ENCODE measurements around the gene FTL.

Gene FTL

GRCh38 chr19:48986211-48986610, 21.1 kb downstream of the FTL start:
- TF ChIP-seq CTCF (IDR thresholded peaks at IDR 0.05), result no peak

- TF ChIP-seq CTCF (IDR thresholded peaks at IDR 0.05), result no peak
Observed at GRCh38 chr19:48987323-48987722, 22.2 kb downstream of the FTL start.

GRCh38 chr19:48988286-48988685, 23.2 kb downstream of the FTL start:
- no peak for TF ChIP-seq CTCF (IDR thresholded peaks at IDR 0.05)

- no peak for TF ChIP-seq CTCF (IDR thresholded peaks at IDR 0.05)
Observed at GRCh38 chr19:48988860-48989259, 23.8 kb downstream of the FTL start.

GRCh38 chr19:48989701-48990291, 24.7 kb downstream of the FTL start:
- TF ChIP-seq CTCF (IDR thresholded peaks at IDR 0.05), result no peak

- TF ChIP-seq CTCF (IDR thresholded peaks at IDR 0.05), result no peak
Observed at GRCh38 chr19:48990400-48990799, 25.3 kb downstream of the FTL start.

- TF ChIP-seq CTCF (IDR thresholded peaks at IDR 0.05), result no peak
Observed at GRCh38 chr19:48991011-48991609, 26.0 kb downstream of the FTL start.
